Glomerular visceral epithelial cell (primary cell): Measurements from ENCODE around the gene TGFB1.
A peak's percentile ranks its signal among the peaks of the same experiment; 100 is the strongest.
"Not testable (repeated sequence)": the region's sequence is repeated elsewhere in the genome, so short reads cannot be mapped to it uniquely, and the experiment has no call there.

Experiments used
- DNase-seq: peaks from one replicate; pipeline ENCODE4 v3.0.0-alpha.2; 2016; ENCODE audit errors: extremely low spot score

TGFB1 gene

DNA sequence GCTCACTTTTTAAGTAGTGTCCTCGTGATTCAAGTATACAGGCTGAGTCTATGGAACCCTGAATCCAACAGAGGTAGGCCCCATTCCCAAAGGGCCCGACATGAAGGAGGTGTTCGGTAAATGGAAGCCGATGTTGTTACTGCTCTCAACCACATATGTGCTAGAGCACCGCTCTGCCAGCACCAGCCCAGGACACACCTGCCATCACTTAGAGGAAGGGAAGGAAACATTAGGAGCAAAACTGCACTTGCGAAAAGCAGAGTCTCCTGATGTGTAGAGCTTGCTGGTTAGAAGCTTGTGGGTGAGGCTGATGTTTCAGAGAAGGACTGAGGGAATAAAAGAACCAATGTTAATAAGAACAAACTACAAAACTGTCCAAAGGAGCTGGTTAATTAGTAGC lies 53.2 kb downstream of the TGFB1 start:
- DNase-seq: no peak

DNA sequence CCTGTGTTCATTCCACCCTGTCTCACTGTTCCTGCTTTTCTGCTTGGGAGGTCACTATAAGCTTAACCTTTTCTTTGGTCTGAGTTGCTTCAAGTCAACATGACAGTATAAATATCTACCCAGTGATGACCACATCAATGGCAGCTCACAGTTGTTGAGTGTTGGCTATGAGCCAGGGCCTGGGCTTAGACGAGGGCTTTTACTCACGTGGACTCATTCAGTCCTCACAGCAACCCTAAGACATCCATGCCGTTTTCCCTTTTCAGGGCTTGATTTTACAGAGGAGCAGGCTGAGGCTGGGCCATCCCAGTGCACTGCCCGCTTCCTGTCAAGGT lies 54.0 kb downstream of the TGFB1 start:
- DNase-seq: peak; percentile 70

DNA sequence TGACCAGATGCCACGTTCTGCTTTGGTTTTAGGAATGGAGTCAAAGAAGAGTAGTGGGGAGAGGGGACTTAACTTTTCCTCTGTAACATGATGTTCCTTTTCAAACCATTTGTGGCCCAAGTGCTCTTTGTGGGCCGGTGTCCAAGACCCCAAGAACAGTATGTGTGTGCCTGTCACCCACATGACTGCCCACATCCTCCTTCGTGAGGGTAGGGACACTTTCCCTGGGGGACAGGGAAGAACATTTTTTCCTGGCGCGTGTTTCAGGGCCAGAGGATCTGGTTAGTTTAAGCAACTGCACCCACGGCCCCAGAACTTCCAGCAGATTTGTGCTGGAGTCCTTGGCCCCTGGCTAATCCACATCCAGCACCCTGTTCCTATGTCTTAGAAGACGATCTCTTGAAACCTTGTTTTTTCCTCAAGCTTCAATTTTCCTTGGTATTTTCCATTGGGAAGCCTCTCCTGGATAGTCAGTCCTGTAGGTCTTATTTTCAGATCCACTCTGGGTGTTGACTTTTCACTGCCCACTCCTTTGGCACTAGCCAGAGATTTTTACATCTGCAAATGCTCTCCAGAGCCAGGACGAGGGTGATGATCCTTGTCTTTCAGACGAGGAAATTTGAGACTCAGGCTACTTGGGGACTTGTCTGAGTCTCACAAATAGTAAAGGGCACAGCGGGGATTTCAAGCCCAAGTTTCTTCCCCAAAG lies 54.5 kb downstream of the TGFB1 start:
- no peak for DNase-seq

DNA sequence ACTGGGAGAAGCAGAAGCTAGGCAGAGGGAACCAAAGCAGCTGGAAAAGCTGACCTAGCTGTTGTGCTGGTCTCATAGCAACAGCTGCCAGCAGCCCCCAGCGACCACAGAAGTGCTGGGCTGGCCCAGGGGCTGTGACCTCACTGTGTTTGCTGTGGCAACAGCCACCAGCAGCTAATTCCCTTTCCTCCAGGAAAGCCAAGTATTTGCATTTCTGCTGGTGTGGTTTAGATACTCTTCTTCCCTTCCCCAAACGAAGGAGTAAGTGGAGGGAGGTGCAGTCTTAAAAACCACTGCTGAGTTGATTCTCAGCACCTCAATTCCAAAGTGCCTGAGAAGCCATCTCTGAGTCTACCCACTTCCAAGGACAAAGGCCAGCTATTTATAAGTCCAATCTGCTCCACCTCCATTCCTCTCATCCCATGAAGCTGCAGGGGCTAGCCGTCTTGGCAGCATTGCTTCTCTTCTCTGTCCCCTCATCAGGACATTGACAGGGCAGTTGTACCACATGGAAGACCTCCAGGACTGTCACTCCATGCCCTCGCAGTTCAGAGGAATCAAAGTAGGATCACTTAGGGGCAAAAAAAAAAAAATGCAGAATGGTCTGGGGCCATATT lies 55.3 kb downstream of the TGFB1 start:
- DNase-seq: peak; percentile 89

DNA sequence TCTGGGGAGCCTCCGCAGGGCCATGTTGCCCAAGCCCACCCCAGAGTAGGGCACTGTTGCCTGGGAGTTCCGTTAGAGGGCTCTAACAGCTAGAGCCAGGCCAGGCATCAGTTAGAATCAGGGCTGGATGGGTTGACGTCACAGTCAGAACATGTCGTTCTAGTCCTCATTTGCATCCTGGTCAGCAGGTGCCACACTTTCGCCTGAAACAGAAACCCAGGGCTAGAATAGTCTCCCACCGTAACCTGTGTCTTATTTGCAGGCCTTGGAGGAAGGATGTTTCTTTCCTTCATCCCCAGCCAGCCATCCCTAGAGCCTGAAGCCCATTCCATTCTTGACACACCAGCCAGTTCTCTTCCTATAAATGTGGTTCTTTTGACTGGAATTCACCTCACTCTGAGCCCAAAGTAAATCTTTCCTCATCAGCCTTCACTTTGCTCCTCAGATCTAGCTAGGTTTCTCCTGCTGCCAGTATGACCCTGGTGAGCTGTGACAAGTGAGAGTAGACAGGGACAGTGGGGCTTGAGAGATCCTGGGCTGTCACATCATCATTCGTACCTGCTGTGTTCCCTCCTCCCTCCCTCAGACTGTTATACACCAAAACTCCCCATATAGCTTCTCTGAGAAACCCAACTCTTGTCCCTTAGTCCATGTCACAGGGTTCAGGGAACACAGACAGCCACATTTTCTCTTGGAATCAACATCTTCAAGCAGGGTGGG lies 55.9 kb downstream of the TGFB1 start:
- no peak for DNase-seq

DNA sequence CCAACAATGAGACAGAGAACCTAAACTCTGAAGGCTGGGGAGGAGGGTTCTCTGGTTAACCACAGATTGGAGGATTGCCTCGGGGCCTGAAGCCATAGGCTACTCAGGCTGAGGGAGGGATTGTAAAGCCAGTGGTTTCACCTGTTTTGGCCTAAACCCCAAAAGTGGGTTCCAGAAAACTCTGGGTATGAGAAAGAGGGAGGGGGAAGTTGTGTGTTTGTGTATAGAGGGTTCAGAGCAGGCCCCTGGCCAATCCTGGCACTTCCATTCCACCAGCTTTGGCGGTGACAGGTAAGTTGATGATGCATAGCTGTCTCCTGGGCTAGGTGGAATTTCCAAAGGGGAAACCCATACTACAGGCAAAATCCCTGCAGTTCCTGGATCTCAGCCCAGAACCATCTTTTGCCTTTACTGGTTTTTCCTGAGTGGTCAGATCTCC lies 57.3 kb downstream of the TGFB1 start:
- peak; percentile 58 for DNase-seq

DNA sequence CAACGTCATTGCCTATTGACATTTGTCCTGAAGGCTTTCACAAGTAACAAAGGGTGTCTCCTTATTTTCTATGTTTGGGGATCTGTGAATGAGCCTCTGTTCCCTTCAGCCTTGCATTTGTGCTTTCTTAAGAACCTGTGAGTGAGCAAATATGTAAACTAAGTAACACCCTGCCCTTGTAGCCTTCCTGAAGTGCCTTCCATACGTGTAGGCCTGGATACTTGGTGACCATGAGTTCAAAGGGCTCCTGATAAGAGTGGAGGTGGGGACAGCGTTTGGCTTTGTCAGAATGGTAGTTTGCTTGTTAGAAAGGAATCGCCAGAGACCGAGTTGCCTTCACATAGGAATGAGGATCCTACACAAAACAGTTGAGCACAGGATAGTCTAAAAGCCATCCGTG lies 58.2 kb downstream of the TGFB1 start:
- no peak for DNase-seq

DNA sequence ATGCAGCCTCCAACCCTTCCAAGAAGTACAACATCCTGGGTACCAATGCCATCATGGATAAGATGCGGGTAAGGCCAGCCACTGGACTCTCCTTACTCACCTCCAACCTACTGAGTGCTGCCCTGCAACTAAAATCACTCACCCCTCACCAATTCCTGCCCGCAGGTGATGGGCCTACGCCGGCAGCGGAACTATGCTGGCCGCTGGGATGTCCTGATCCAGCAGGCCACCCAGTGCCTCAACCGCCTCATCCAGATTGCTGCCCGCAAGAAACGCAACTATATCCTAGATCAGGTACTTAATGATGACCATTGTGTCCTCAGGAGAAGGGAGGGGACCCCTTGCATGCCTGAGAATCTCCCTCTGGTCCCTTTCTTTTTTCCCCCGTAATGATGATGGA lies 59.3 kb downstream of the TGFB1 start:
- no peak for DNase-seq

DNA sequence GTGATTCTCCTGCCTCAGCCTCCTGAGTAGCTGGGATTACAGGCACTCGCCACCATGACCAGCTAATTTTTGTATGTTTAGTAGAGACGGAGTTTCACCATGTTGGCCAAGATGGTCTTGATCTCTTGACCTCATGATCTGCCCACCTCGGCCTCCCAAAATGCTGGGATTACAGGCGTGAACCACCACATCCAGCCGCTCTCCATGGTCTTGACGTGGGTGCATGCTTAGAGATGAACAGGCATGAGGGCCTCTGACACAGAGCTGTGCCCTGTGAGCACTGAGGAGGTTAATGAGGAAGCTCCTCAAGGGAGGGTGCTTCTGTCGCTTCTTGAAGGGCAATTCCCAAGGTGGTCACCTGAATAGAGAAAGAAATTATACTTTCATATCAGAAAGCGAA lies 63.9 kb downstream of the TGFB1 start:
- not testable (repeated sequence) for DNase-seq

DNA sequence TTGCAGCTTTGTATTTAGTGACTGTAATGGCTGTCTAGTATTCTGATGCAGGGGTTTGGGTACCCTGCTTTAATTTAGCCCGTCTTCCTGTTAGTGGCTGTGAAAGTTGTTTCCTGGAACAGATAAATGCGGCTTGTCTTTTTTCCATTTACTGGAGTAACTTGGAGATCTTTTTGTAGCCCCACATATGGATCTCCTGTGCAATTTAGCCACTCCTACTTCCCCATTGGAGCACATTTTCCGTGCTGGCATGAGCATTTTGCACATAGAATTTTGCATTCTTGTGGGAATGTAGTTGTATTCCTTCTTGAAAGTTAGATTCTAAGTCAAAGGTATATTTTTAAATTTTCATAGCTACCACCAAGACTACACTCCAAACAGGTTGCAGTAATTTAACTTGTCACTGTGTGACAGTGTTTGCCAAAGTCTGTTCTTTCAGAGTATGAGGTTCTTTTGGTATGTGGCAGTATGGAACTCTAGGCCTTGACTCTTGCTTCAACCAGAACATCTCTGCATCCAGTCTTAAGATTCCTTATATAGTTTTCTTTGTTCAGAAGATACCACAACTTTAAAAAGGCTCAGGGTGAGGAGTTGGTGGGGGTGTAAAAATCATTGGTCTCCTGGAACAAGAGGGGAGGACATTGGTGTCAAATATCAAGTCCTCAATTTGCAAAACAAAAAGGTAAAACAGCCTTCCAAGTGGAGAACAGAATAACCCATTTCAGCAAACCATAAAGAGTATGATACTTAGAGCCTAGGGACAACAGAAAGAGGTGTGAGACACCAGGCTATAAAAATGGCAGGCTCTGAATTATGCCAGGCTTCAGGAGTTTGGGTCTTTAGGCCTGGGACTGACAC lies 64.8 kb downstream of the TGFB1 start:
- no peak for DNase-seq
